OCI-LY3 (cell line): ENCODE data around the gene HOXD12.

Source experiments
- H2AFZ ChIP-seq: fragments of 200-600, 300-600 bp; shearing (Covaris generic); 2 replicates; pipeline ENCODE4 v1.6.0; 2014; ENCODE audit warnings: antibody characterized with exemption, low read depth, low read length
- H3K27ac ChIP-seq: fragments of 200-600, 300-600 bp; sonication (generic); 2 replicates; pipeline ENCODE4 v1.5.1; 2014; ENCODE audit warnings: mild to moderate bottlenecking, low read length, moderate library complexity, mixed read lengths
- H3K27me3 ChIP-seq: fragments of 200-600, 300-600 bp; sonication (generic); 2 replicates; pipeline ENCODE4 v1.6.1; 2014; ENCODE audit warnings: low read depth, low read length, mixed read lengths
- H3K36me3 ChIP-seq: fragments of 200-600, 300-600 bp; sonication (generic); replicated peaks from 2 replicates; pipeline ENCODE3; 2014; ENCODE audit warnings: low read depth, low read length, mixed read lengths
- H3K4me1 ChIP-seq: fragments of 300-600, 200-600 bp; sonication (generic); 2 replicates; pipeline ENCODE4 v1.6.1; 2014; ENCODE audit warnings: low read length, mixed read lengths
- H3K4me2 ChIP-seq: fragments of 200-600, 300-600 bp; sonication (generic); 2 replicates; pipeline ENCODE4 v1.6.1; 2014; ENCODE audit warnings: low read length, mixed read lengths
- H3K4me3 ChIP-seq: fragments of 300-600, 200-600 bp; sonication (generic); 2 replicates; pipeline ENCODE4 v1.5.1; 2014; ENCODE audit warnings: antibody characterized with exemption, mild to moderate bottlenecking, low read length, moderate library complexity
- H3K79me2 ChIP-seq: fragments of 300-600, 200-600 bp; shearing (Covaris generic); 2 replicates; pipeline ENCODE4 v1.6.1; 2014; ENCODE audit warnings: mild to moderate bottlenecking, low read length, mixed read lengths
- H3K9ac ChIP-seq: fragments of 300-600, 200-600 bp; shearing (Covaris generic); 2 replicates; pipeline ENCODE4 v1.6.0; 2014; ENCODE audit warnings: mild to moderate bottlenecking, low read length, moderate library complexity
- H3K9me3 ChIP-seq: fragments of 200-600, 300-600 bp; shearing (Covaris generic); 2 replicates; pipeline ENCODE4 v1.6.1; 2014; ENCODE audit warnings: low read length, mixed read lengths; ENCODE audit not compliant: insufficient read depth
- H4K20me1 ChIP-seq: fragments of 200-600, 300-600 bp; sonication (generic); 2 replicates; pipeline ENCODE4 v1.6.1; 2016; ENCODE audit warnings: low read length, mixed read lengths; ENCODE audit not compliant: insufficient read depth
- EZH2phosphoT487 ChIP-seq: fragments of 200-600 bp; shearing (Covaris generic); IDR thresholded peaks from 2 replicates; pipeline ENCODE4 v1.6.1; 2018; ENCODE audit warnings: antibody characterized with exemption, mixed run types, low read depth
- TF ChIP-seq, protein P1 (sequence below): fragments of 200-600, 300-600 bp; sonication (generic); IDR thresholded peaks from 2 replicates; pipeline ENCODE4 v1.5.1; 2014; ENCODE audit warnings: antibody characterized with exemption, low read length, low read depth

Gene HOXD12

DNA sequence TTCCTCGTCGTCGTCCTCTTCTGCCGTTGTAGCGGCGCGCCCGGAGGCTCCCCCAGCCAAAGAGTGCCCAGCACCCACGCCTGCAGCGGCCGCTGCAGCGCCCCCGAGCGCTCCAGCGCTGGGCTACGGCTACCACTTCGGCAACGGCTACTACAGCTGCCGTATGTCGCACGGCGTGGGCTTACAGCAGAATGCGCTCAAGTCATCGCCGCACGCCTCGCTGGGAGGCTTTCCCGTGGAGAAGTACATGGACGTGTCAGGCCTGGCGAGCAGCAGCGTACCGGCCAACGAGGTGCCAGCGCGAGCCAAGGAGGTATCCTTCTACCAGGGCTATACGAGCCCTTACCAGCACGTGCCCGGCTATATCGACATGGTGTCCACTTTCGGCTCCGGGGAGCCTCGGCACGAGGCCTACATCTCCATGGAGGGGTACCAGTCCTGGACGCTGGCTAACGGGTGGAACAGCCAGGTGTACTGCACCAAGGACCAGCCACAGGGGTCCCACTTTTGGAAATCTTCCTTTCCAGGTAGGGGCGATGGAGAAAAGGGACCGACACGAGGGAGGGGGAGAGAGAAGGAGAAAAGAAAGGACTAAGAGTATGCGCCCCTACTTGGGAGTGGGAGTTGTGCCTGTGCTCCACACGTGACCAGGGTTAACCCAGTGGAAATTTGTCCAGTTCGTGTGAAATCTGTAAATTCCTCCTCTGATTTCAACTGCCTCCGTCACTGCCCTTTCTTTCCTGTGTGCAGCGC is 6.3 kb upstream of the HOXD12 start:
- Histone ChIP-seq H2AFZ (no peak overlapping the region), H3K9ac (no peak overlapping the region), H3K9me3 (no peaks in the 10 kb centered on the region), H3K27me3 (no peaks in the 10 kb centered on the region; the same call in 1 of the 2 replicates), H3K4me3 (no peak overlapping the region), H4K20me1 (no peaks in the 10 kb centered on the region), H3K79me2 (no peaks in the 10 kb centered on the region), H3K4me1 (peaks cover 7% of the 10 kb centered on the region), H3K27ac (no peak overlapping the region), H3K36me3 (no peaks in the 10 kb centered on the region), H3K4me2 (no peak overlapping the region)
- TF ChIP-seq, protein P1, sequence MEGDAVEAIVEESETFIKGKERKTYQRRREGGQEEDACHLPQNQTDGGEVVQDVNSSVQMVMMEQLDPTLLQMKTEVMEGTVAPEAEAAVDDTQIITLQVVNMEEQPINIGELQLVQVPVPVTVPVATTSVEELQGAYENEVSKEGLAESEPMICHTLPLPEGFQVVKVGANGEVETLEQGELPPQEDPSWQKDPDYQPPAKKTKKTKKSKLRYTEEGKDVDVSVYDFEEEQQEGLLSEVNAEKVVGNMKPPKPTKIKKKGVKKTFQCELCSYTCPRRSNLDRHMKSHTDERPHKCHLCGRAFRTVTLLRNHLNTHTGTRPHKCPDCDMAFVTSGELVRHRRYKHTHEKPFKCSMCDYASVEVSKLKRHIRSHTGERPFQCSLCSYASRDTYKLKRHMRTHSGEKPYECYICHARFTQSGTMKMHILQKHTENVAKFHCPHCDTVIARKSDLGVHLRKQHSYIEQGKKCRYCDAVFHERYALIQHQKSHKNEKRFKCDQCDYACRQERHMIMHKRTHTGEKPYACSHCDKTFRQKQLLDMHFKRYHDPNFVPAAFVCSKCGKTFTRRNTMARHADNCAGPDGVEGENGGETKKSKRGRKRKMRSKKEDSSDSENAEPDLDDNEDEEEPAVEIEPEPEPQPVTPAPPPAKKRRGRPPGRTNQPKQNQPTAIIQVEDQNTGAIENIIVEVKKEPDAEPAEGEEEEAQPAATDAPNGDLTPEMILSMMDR, result no peak
- TF ChIP-seq EZH2phosphoT487, result no peak

GRCh38 chr2:176093898-176094249 is 5.7 kb upstream of the HOXD12 start:
- Histone ChIP-seq H3K9ac (no peak overlapping the region), H3K27me3 (no peaks in the 10 kb centered on the region; the same call in 1 of the 2 replicates), H3K4me3 (no peak overlapping the region), H3K36me3 (no peaks in the 10 kb centered on the region), H2AFZ (no peak overlapping the region), H4K20me1 (no peaks in the 10 kb centered on the region), H3K4me1 (peaks cover 7% of the 10 kb centered on the region), H3K27ac (no peak overlapping the region), H3K4me2 (no peak overlapping the region), H3K9me3 (no peaks in the 10 kb centered on the region), H3K79me2 (no peaks in the 10 kb centered on the region)
- no peak for TF ChIP-seq EZH2phosphoT487
- TF ChIP-seq, protein P1, result no peak

DNA sequence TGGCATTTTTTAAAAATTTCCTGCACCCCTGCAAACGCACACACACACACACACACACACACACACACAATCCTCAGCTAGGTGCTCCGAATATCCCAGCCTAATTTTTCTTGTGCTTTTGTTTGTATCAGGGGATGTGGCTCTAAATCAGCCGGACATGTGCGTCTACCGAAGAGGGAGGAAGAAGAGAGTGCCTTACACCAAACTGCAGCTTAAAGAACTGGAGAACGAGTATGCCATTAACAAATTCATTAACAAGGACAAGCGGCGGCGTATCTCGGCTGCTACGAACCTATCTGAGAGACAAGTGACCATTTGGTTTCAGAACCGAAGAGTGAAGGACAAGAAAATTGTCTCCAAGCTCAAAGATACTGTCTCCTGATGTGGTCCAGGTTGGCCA is 5.2 kb upstream of the HOXD12 start:
- no peak overlapping the region for H3K27ac ChIP-seq
- peaks cover 7% of the 10 kb centered on the region for H3K4me1 ChIP-seq
- no peaks in the 10 kb centered on the region for H3K27me3 ChIP-seq
- H3K4me2 ChIP-seq, result no peak overlapping the region
- H3K9me3 ChIP-seq, result no peaks in the 10 kb centered on the region
- no peaks in the 10 kb centered on the region for H4K20me1 ChIP-seq
- TF ChIP-seq, protein P1, result no peak
- TF ChIP-seq EZH2phosphoT487, result no peak
- no peaks in the 10 kb centered on the region for H3K79me2 ChIP-seq
- H3K4me3 ChIP-seq, result no peak overlapping the region
- no peaks in the 10 kb centered on the region for H3K36me3 ChIP-seq
- no peak overlapping the region for H3K9ac ChIP-seq
- no peak overlapping the region for H2AFZ ChIP-seq

DNA sequence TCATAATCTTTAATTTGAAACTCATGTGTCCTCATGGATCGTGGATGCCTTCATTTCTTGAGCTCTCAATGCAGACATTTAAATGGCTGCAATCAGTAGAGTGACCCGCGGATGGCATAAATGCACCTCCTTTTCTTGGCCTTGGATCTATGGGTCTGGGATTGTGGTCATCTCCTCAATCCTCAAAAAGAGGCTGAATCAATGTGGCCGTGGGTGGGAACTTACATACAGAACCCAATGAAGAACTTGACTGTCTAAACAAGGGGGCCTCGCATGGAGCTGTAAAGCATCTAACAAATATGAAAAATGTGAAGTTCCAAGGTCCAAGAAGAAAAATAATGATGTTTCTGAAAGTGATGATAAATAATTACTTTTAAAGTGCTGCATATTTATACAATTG is 4.2 kb upstream of the HOXD12 start:
- peaks cover 7% of the 10 kb centered on the region for H3K4me1 ChIP-seq

More for the DNA sequence above, 4.2 kb upstream of the HOXD12 start:
- Histone ChIP-seq H3K36me3 (no peaks in the 10 kb centered on the region), H4K20me1 (no peaks in the 10 kb centered on the region), H3K27me3 (no peaks in the 10 kb centered on the region), H3K9ac (no peak overlapping the region), H3K27ac (no peak overlapping the region), H3K79me2 (no peaks in the 10 kb centered on the region), H2AFZ (no peak overlapping the region), H3K4me3 (no peak overlapping the region), H3K4me2 (no peak overlapping the region), H3K9me3 (no peaks in the 10 kb centered on the region)
- TF ChIP-seq, protein P1, result no peak
